Fibroblast of lung (primary cell): ENCODE data around the gene NOTCH2.
"Not testable (repeated sequence)": the region's sequence is repeated elsewhere in the genome, so short reads cannot be mapped to it uniquely, and the experiment has no call there.

Source experiments
- CTCF ChIP-seq, 2 donors: IDR thresholded peaks in 1 of 2; conservative IDR thresholded peaks in 1 of 2; 1 replicate in 1 of 2; 2 replicates in 1 of 2; pipeline ENCODE4 v1.5.1; 2011 to 2012; ENCODE audit warnings: low read length in 2 of 2, control low read depth in 1 of 2, inconsistent platforms in 1 of 2, low read depth in 1 of 2, mild to moderate bottlenecking in 1 of 2
- EZH2 ChIP-seq: IDR thresholded peaks from 2 replicates; pipeline ENCODE4 v1.5.1; 2012; ENCODE audit warnings: low read length, control low read depth, mild to moderate bottlenecking; ENCODE audit errors: missing control alignments

GRCh38 chr1:120001035-120001434 lies 68.4 kb downstream of the NOTCH2 start:
- not testable (repeated sequence) for TF ChIP-seq CTCF (conservative IDR thresholded peaks at IDR 0.05 in 1 of 2, IDR thresholded peaks at IDR 0.05 in 1 of 2; ENCODE audit: low read depth in 1 of 2, low read length in 2 of 2); EZH2
